K562 (cell line): ENCODE results near the gene PCDH9. TPM values are rescaled to one million over a fixed set of nuclear protein-coding genes. Genes with fewer than 3 reads are reported as not detected.

Source experiments
- ATAC-seq: fragments of 200-7000 bp; cut with Tn5 transposase; 3 replicates; pipeline ENCODE4 v1.9.1; 2020; ENCODE audit warnings: moderate library complexity
- BruUV-seq: library from RNA; stranded (reverse); fragments of 400-500 nt; replicated peaks from 2 replicates; lab custom pipeline; 2021; lab: Mats Ljungman, UMichigan
- CTCF ChIA-PET: fragments of 300-600 bp; formaldehyde crosslinking; extraction: SDS; loops from one replicate; lab custom pipeline; 2021; ENCODE audit warnings: low intra/inter-chr PET ratio; lab: Yijun Ruan, JAX
- POLR2A ChIA-PET: fragments of 300-600, 350-650 bp; sonication (Branson Sonifier 250); formaldehyde crosslinking; extraction: SDS; loops from one replicate; lab custom pipeline; 2021; ENCODE audit warnings: antibody characterized with exemption, inconsistent platforms; lab: Yijun Ruan, JAX
- DNase-seq, 4 experiments: peaks; one replicate each; pipeline versions ENCODE4 v3.0.0 to v3.0.0-alpha.2; 2011 to 2018; ENCODE audit warnings: low spot score in 3 of 4, mixed read lengths in 3 of 4; ENCODE audit errors: extremely low read depth in 1 of 4
- FAIRE-seq: peaks from 2 replicates; lab custom pipeline; 2011; peaks lifted over from hg19 to GRCh38; lab: Jason Lieb, UNC
- H2AFZ ChIP-seq: 2 replicates; pipeline ENCODE4 v1.6.0; 2011; ENCODE audit warnings: low read depth, low read length, control low read depth, inconsistent platforms
- H3K27ac ChIP-seq: fragments of 200-600 bp; 3 replicates; pipeline ENCODE4 v1.8.0; 2011; ENCODE audit warnings: low read depth, mild to moderate bottlenecking, control low read depth, inconsistent platforms, low read length, moderate library complexity, mixed read lengths; ENCODE audit errors: extremely low read depth
- H3K27me3 ChIP-seq, 2 experiments: fragments of 300-600 bp in 1 of 2; 2 replicates in 1 of 2; 3 replicates in 1 of 2; pipeline versions ENCODE4 v1.6.0 to v1.8.0; 2011; ENCODE audit warnings: inconsistent platforms in 2 of 2, low read length in 2 of 2, mild to moderate bottlenecking in 1 of 2, mixed read lengths in 1 of 2, moderate library complexity in 1 of 2; ENCODE audit not compliant: control insufficient read depth in 2 of 2, insufficient read depth in 2 of 2
- H3K36me3 ChIP-seq: fragments of 300-600 bp; 3 replicates; pipeline ENCODE4 v1.8.0; 2011; ENCODE audit warnings: mild to moderate bottlenecking, low read length, inconsistent platforms; ENCODE audit not compliant: control insufficient read depth, insufficient read depth
- H3K4me1 ChIP-seq, 2 experiments: fragments of 200-600 bp in 1 of 2; replicated peaks in 1 of 2; 2 replicates in 1 of 2; 3 replicates in 1 of 2; pipeline versions ENCODE4 v1.5.1 to v1.8.0; 2011; ENCODE audit warnings: inconsistent platforms in 2 of 2, low read length in 2 of 2, mild to moderate bottlenecking in 1 of 2, mixed read lengths in 1 of 2, moderate library complexity in 1 of 2; ENCODE audit not compliant: control insufficient read depth in 2 of 2, insufficient read depth in 2 of 2
- H3K4me2 ChIP-seq: 2 replicates; pipeline ENCODE4 v1.6.1; 2011; ENCODE audit warnings: low read length, control low read depth, inconsistent platforms, mixed read lengths; ENCODE audit not compliant: insufficient read depth
- H3K4me3 ChIP-seq: fragments of 200-600 bp; sonication (generic), shearing (Covaris generic); 2 replicates; pipeline ENCODE4 v1.5.1; 2016; ENCODE audit warnings: control low read depth, inconsistent platforms
- H3K79me2 ChIP-seq: fragments of 200-600 bp; 3 replicates; pipeline ENCODE4 v1.8.0; 2011; ENCODE audit warnings: low read length, inconsistent platforms; ENCODE audit not compliant: control insufficient read depth, insufficient read depth
- H3K9ac ChIP-seq, 2 experiments: 2 replicates each; pipeline versions ENCODE4 v1.6.0 to v1.6.1; 2011; ENCODE audit warnings: low read depth in 2 of 2, low read length in 2 of 2, control low read depth in 1 of 2, inconsistent platforms in 1 of 2, mild to moderate bottlenecking in 1 of 2, mixed read lengths in 1 of 2; ENCODE audit not compliant: insufficient read depth in 1 of 2
- H3K9me1 ChIP-seq: one replicate; pipeline ENCODE4 v1.6.0; 2011; ENCODE audit warnings: inconsistent platforms, mild to moderate bottlenecking, low read length, moderate library complexity; ENCODE audit not compliant: control insufficient read depth, insufficient read depth
- H3K9me3 ChIP-seq: replicated peaks from 2 replicates; pipeline ENCODE4 v1.5.1; 2011; ENCODE audit warnings: low read depth, low read length, inconsistent platforms; ENCODE audit not compliant: control insufficient read depth, insufficient read depth
- H4K20me1 ChIP-seq: replicated peaks from 2 replicates; pipeline ENCODE4 v1.6.1; 2011; ENCODE audit warnings: low read length, inconsistent platforms, mixed read lengths; ENCODE audit not compliant: control insufficient read depth, insufficient read depth
- ARID3A ChIP-seq: IDR thresholded peaks from 2 replicates; pipeline ENCODE4 v1.6.1; 2012; ENCODE audit warnings: low read depth, low read length, improper control_type of control experiment, borderline replicate concordance
- GTF2F1 ChIP-seq: IDR thresholded peaks from 2 replicates; pipeline ENCODE4 v1.6.1; 2011; ENCODE audit warnings: low read depth, low read length, improper control_type of control experiment
- NCOA1 ChIP-seq: fragments of 450-650 bp; IDR thresholded peaks from 2 replicates; pipeline ENCODE4 v1.6.1; 2016; ENCODE audit warnings: low read depth
- NFYB ChIP-seq: IDR thresholded peaks from 2 replicates; pipeline ENCODE4 v1.6.1; 2011; ENCODE audit warnings: mild to moderate bottlenecking, moderate library complexity; ENCODE audit not compliant: insufficient read length; ENCODE audit errors: extremely low read depth
- POLR2G ChIP-seq: fragments of 200-400 bp; formaldehyde crosslinking; IDR thresholded peaks from 2 replicates; pipeline ENCODE4 v1.6.1; 2017; ENCODE audit warnings: low read depth, mild to moderate bottlenecking, antibody characterized with exemption, low read length, moderate library complexity
- TBL1XR1 ChIP-seq, 2 experiments: IDR thresholded peaks; 2 replicates each; pipeline ENCODE4 v1.6.1; 2012; ENCODE audit warnings: improper control_type of control experiment in 2 of 2, low read length in 2 of 2, mild to moderate bottlenecking in 1 of 2
- XRCC4 ChIP-seq: IDR thresholded peaks from one replicate; pipeline ENCODE4 v1.6.1; 2011; ENCODE audit not compliant: insufficient read depth, insufficient read length; ENCODE audit errors: extremely low read depth
- ZBTB8A ChIP-seq: fragments of 450-650 bp; IDR thresholded peaks from 2 replicates; pipeline ENCODE4 v1.6.1; 2018; ENCODE audit warnings: mild to moderate bottlenecking, moderate library complexity; ENCODE audit not compliant: partially characterized antibody
- ZFP36 ChIP-seq: fragments of 150-350 bp; IDR thresholded peaks from 2 replicates; pipeline ENCODE4 v1.6.1; 2018; ENCODE audit warnings: low read length, low read depth; ENCODE audit not compliant: partially characterized antibody
- WGBS: fragments of 100-300 bp; shearing (Covaris generic); methylation state at CpG from one replicate; pipeline ENCODE4 v1.1.6; 2016; ENCODE audit warnings: low coverage, mixed read lengths; ENCODE audit not compliant: insufficient coverage; ENCODE audit errors: missing lambda C conversion rate; 5-methylcytosine and 5-hydroxymethylcytosine counted together
- in situ Hi-C: fragments of 300-500 bp; cut with MboI; formaldehyde crosslinking; loops from 4 replicates; pipeline ENCODE4 v1.15.0; 2018; ENCODE audit warnings: inconsistent platforms, mixed read lengths
- intact Hi-C: fragments of 100-400 bp; cut with micrococcal nuclease; formaldehyde crosslinking; loops from 2 replicates; pipeline ENCODE4 v1.14.2; 2022
- polyA plus RNA-seq, 8 experiments: library from polyadenylated mRNA; depleted of rRNA in 4 of 8; stranded (reverse) in 5 of 8; unstranded in 3 of 8; fragments of >200 nt; fragmentation: Nextera tagmentation in 2 of 8; fragmentation: Illumina TruSeq in 1 of 8; extraction: Ambion mirVana in 2 of 8; extraction: Trizol in 1 of 8; gene quantifications; 2 replicates each; pipeline versions ENCODE4 v1.2.1 to v1.2.3, GENCODE V29; 2011 to 2014; ENCODE audit warnings: inconsistent platforms in 1 of 8, missing spikeins in 1 of 8
- total RNA-seq, 7 experiments: library from RNA; depleted of rRNA in 6 of 7; stranded (reverse); fragments of >200 nt in 6 of 7; fragmentation: Illumina TruSeq in 2 of 7; extraction: Trizol in 2 of 7; gene quantifications; 2 replicates each; pipeline versions ENCODE4 v1.2.1 to v1.2.3, GENCODE V29; 2011 to 2021; ENCODE audit warnings: low replicate concordance in 1 of 7
- TF ChIP-seq, protein P1 (sequence below): fragments of 450-650 bp; IDR thresholded peaks from 2 replicates; pipeline ENCODE4 v1.6.1; 2016
- TF ChIP-seq, protein P2 (sequence below): sonication (generic); formaldehyde crosslinking; IDR thresholded peaks from 2 replicates; pipeline ENCODE4 v1.8.1; 2023; ENCODE audit warnings: mild to moderate bottlenecking, missing genetic modification reagents

PCDH9 gene
- total and polyA plus RNA-seq, 9 of the 15 experiments (the other 6 are each of a cell fraction or from before 2014, with no cell fraction given), result 1.1 to 6.7 (median 4.9) TPM

DNA sequence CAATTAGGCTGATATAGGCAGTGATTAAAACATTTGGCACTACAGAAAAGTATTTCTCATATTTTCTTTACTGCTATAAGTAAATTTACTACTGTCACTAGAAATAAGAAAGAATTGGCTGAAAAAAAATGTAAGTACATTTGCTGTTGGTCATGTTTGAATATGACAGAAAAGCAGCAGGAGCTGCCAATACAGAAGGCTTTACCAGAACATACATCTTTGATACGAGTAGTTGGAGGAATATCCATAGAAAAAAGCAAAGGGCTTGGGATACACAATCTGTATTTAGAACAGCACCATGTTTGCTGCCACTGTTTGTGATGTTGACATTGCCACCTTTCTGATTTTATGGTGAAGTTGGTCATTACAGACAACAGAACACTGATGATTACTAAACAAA is 21.6 kb downstream of the PCDH9 start:
- no peak for TF ChIP-seq TBL1XR1 (IDR thresholded peaks at IDR 0.05; ENCODE audit: low read length in 2 of 2)
- TF ChIP-seq, all 486 proteins: peak for 0
- Histone ChIP-seq H2AFZ (no peak overlapping the region), H4K20me1 (no peaks in the 10 kb centered on the region), H3K4me3 (no peak overlapping the region), H3K9ac (no peak overlapping the region), H3K9me3 (no peaks in the 10 kb centered on the region), H3K9me1 (no peaks in the 10 kb centered on the region), H3K4me1 (no peaks in the 10 kb centered on the region), H3K79me2 (no peaks in the 10 kb centered on the region), H3K36me3 (no peaks in the 10 kb centered on the region), H3K27ac (no peak overlapping the region), H3K4me2 (no peak overlapping the region), H3K27me3 (no peaks in the 10 kb centered on the region)
- no TSS peak for BruUV-seq
- in situ Hi-C loops, result no loop called here
- ChIA-PET POLR2A (no interaction called here), CTCF (no interaction called here)
- WGBS, result 0% methylated on average over 1 of the region's 1 CpG
- intact Hi-C loops, result no loop called here
- FAIRE-seq, result no peak
- ATAC-seq, result no peak
- DNase-seq, result no peak

GRCh38 chr13:67204764-67205163 is 25.4 kb downstream of the PCDH9 start:
- CTCF ChIA-PET, result no interaction called here
- no peak for DNase-seq
- H3K27ac ChIP-seq, result no peak overlapping the region
- no peaks in the 10 kb centered on the region for H4K20me1 ChIP-seq
- no peak overlapping the region for H2AFZ ChIP-seq
- no TSS peak for BruUV-seq
- H3K9me1 ChIP-seq, result no peaks in the 10 kb centered on the region
- no peaks in the 10 kb centered on the region for H3K79me2 ChIP-seq
- no peaks in the 10 kb centered on the region for H3K4me1 ChIP-seq
- WGBS, result 30% methylated on average over 1 of the region's 1 CpG
- H3K9me3 ChIP-seq, result no peaks in the 10 kb centered on the region
- H3K4me2 ChIP-seq, result no peak overlapping the region
- no peak for ATAC-seq
- no peaks in the 10 kb centered on the region for H3K36me3 ChIP-seq
- no peaks in the 10 kb centered on the region for H3K27me3 ChIP-seq
- intact Hi-C loops, result no loop called here
- POLR2A ChIA-PET, result no interaction called here
- FAIRE-seq, result no peak
- in situ Hi-C loops, result no loop called here
- no peak overlapping the region for H3K9ac ChIP-seq
- H3K4me3 ChIP-seq, result no peak overlapping the region
- TF ChIP-seq, protein P1, sequence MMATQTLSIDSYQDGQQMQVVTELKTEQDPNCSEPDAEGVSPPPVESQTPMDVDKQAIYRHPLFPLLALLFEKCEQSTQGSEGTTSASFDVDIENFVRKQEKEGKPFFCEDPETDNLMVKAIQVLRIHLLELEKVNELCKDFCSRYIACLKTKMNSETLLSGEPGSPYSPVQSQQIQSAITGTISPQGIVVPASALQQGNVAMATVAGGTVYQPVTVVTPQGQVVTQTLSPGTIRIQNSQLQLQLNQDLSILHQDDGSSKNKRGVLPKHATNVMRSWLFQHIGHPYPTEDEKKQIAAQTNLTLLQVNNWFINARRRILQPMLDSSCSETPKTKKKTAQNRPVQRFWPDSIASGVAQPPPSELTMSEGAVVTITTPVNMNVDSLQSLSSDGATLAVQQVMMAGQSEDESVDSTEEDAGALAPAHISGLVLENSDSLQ, result no peak
- TF ChIP-seq ARID3A (no peak), ZBTB8A (no peak), NCOA1 (no peak), POLR2G (no peak), NFYB (no peak), GTF2F1 (no peak), ZFP36 (no peak), XRCC4 (no peak)
- TF ChIP-seq, protein P2, sequence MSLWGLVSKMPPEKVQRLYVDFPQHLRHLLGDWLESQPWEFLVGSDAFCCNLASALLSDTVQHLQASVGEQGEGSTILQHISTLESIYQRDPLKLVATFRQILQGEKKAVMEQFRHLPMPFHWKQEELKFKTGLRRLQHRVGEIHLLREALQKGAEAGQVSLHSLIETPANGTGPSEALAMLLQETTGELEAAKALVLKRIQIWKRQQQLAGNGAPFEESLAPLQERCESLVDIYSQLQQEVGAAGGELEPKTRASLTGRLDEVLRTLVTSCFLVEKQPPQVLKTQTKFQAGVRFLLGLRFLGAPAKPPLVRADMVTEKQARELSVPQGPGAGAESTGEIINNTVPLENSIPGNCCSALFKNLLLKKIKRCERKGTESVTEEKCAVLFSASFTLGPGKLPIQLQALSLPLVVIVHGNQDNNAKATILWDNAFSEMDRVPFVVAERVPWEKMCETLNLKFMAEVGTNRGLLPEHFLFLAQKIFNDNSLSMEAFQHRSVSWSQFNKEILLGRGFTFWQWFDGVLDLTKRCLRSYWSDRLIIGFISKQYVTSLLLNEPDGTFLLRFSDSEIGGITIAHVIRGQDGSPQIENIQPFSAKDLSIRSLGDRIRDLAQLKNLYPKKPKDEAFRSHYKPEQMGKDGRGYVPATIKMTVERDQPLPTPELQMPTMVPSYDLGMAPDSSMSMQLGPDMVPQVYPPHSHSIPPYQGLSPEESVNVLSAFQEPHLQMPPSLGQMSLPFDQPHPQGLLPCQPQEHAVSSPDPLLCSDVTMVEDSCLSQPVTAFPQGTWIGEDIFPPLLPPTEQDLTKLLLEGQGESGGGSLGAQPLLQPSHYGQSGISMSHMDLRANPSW (CRISPR knock-in tag), result no peak
